Stimulated activated CD4-positive, alpha-beta T cell treated with anti-CD3 and anti-CD28 coated beads, Interleukin-2, amount 100 ng/mL, for 4 hours (primary cell): ENCODE measurements around the gene TSPAN10.
"Not testable (repeated sequence)": the region's sequence is repeated elsewhere in the genome, so short reads cannot be mapped to it uniquely, and the experiment has no call there.

Experiments used
- DNase-seq: peaks from one replicate; pipeline ENCODE4 v3.0.0-alpha.2; 2020; ENCODE audit warnings: low read depth

TSPAN10 gene

DNA sequence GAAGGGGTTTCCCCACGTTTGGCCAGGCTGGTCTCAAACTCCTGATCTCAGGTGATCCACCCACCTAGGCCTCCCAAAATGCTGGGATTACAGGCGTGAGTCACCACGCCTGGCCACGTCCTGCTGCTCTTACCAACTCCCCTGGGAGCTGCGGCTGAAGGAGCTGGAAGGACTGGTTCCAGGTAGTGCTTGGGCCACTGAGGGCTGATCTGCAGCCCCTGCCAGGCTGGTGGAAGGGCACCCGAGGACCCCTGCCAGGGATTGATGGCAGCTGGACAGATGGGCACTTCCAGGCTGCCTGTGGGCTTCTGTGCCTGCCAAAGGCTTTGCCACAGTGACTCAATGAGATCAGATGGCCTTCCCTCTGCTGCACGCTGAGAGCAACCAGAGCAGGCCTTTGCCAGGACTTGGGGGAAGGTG lies 27.1 kb downstream of the TSPAN10 start:
- DNase-seq: no peak

GRCh38 chr17:81665205-81666091 lies 28.5 kb downstream of the TSPAN10 start:
- DNase-seq: peak; percentile 61

DNA sequence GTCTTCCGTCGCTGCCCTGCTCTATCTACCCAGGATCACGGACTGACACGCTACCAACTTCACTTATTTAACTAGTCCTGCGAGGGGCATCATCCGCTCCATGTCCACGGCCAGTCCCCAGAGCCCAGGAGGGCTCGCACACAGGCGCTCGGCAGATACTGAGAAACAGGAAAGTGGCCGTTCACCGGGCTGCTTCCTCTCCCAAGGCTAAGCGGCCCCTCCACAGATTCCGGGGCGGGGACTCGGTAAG lies 29.0 kb downstream of the TSPAN10 start:
- DNase-seq: no peak

GRCh38 chr17:81666342-81667191 lies 29.6 kb downstream of the TSPAN10 start, which contains the start of the genes CCDC137 and OXLD1:
Gene CCDC137, plus strand, starts transcription at chr17:81666737. Its CDS starts 30 bp downstream, at chr17:81666767.
Gene OXLD1, minus strand, starts transcription at chr17:81666605. Its CDS starts 28 bp downstream, at chr17:81666577.
- DNase-seq: peak; percentile 86

GRCh38 chr17:81667754-81668153 lies 30.8 kb downstream of the TSPAN10 start:
- no peak for DNase-seq

- no peak for DNase-seq
Observed at GRCh38 chr17:81672504-81672903, 35.5 kb downstream of the TSPAN10 start.

DNA sequence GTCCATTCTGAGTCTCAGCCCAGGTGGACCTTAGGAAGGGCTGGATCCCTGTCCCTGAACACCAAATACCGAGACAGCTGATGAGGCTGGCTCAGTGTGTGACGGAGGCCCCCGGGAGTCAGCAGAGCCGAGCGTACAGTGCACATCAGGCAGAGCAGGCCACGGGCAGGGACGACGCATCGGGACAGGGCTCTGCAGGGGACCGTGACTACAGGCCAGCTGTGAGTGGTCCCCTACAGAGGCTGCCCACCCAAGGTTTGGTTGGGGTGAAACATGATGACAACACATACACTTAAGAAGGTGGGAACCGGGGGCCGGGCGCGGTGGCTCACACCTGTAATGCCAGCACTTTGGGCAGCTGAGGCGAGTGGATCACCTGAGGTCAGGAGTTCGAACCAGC lies 36.0 kb downstream of the TSPAN10 start:
- no peak for DNase-seq

DNA sequence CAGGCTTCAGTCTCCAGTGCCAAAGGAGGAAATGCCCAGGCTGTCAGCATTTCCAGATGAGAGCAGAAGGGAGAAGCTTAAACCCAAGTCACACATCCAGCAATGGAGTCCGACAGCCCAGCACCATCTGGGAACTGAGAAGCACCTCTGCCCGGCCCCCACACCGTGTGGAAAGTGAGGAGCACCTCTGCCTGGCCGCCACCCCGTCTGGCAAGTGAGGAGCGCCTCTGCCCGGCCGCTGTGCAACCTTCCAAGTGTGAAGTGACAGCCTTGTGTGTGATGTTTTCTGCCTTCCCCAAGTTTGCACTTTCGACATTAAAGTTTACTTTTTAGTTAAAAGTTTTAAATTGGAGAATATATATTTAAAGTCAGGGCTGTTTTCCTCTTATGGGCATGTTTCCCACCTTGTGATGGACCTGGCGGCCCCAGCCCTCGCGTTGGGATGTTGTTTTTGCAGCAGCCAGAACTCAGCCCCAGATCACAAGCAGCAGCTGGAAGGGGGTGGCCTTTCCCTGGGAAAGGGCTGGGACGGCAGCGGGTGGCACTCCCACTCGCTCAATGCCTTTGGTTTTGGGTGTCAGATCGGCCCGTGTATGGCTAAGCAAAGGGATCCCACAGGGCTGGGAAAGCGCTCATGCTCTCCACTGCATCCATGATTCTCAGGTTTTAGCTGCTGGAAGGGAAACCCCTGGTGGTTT lies 36.7 kb downstream of the TSPAN10 start:
- no peak for DNase-seq

GRCh38 chr17:81675515-81676221 lies 38.7 kb downstream of the TSPAN10 start:
- DNase-seq: not testable (repeated sequence)

DNA sequence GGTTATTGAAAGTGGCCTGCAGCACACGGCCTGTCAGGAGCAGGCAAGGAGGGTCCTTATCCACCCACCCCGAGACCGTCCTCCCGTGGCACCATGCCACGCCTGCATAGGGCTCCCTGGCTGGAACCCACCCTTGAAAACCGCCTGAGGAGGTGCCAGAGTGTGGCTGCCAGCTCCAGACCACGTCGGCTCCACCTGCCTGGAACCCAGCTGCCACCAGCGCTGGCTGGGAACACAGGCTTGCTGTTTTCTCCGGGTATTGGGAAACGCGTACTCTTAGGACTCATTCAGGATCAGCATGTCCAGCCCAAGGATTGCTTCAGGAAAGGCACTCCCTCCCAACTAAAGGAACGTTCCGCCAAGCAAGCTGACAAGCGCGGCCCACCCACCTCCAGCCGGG lies 39.9 kb downstream of the TSPAN10 start:
- no peak for DNase-seq

- DNase-seq: no peak
Observed at GRCh38 chr17:81680150-81680549, 43.2 kb downstream of the TSPAN10 start.

DNA sequence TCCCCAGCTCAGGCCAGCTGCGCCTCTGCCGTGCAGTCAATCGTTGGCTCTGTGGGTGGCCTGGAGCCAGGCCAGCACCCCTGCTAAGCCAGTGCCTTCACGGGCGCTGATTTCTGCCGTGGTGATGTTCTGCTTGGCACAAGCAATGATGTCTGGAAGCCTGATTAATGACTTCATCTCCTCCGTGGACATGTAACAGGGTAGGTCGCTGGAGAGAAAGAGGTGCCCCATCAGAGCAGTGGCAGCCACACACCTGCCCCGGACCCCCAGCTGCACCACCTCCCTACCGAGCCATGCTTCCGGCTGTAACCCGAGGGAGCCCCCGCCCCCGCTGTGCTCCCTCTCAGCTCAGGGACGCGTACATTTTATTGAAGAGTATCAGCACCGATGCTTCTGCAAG lies 44.7 kb downstream of the TSPAN10 start:
- DNase-seq: no peak

DNA sequence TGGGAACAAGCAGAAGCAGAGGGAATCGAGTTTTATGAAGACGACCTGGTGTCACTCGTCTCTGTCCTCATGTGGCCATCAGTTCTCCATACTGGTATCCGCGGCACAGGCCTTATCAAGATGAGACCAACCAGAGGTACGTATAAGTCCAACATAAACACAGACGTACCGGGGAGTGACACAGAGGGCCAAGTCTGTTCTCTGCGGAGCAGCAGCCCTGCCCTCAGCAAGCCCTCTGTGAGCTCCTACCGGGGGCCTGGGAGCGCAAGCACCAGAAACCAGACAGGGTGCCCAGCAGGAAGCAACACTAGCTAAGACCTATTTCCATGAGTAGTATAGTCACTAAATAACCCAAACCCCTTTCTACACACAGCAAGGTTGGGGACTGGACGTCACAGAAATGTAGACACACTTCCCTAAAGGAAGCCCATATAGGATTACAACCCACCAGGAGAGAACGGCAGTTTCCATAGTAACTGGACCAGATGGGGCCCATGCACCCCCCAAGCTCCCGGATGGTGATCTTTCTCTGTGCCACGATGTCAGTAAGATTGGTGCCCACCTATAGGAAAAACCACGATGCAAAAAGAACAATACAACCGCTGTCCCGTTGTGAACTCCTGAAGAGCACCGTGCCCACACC lies 45.7 kb downstream of the TSPAN10 start:
- DNase-seq: no peak

DNA sequence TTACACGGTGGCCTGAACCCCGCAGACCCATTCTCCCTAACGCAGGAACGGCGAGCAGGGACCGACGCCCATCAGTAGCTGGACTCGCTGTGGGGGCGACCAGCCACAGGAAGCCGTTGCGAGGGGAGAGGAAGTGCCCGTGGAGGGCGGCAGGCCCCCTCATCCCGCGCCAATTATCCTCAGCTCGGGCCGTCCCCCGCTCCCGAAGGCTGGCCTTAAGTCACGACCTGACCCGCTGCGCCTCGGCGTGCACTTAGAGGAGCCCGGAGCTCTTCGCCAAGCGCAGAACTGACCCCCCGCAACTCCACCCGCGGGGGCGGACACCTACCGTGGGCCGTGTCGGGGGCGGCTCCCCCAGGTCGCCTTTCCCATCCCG lies 46.2 kb downstream of the TSPAN10 start:
- no peak for DNase-seq

DNA sequence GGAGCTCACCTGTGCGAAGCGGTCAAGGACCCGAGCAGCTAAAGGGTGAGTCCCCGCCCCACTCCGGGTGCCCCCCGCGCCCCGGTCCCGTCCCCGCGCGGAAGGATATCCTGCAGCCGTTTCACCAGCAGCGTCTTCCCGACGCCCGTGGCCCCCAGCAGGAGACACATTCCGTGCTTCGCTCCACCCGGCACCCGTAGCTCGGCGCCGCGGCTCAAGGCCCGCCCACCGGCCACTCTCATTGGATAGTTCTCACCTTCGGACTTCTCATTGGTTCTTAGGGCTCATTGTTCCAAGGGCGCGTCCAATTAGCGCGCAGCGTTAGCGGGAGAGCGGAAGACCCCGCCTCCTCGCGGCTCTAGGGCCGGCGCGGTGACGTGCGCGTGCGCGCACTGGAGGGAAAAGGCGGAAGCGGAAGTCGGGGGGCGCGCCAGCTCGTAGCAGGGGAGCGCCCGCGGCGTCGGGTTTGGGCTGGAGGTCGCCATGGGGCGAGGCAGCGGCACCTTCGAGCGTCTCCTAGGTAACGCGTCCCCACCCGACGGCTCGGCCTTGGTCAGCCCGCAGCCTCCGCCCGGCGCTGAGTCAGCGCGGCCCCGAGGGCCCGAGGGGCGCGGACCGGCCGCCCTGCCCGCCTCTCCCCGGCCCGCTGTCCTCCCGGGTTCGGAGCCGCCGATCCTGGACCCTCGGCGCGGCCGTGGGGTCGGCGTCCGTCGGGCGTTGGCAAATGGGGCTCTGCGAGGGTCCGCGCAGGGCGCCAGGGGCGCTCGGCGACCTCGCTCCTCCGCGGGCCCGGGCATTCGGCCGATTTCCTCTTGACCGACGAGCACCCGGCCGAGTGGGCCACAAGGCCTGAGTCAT lies 46.8 kb downstream of the TSPAN10 start, which contains the start of the genes ARL16 and HGS:
Gene ARL16, minus strand, starts transcription at position 214 of the 858 bp plus-strand sequence. Its CDS starts 44 bp downstream, at position 170.
Gene HGS, plus strand, starts transcription at position 428 of the 858 bp plus-strand sequence. Its CDS starts 56 bp downstream, at position 484.
- DNase-seq: peak; percentile 96

GRCh38 chr17:81684442-81684911 lies 47.5 kb downstream of the TSPAN10 start:
- DNase-seq: no peak

GRCh38 chr17:81685108-81685507 lies 48.1 kb downstream of the TSPAN10 start:
- DNase-seq: peak; percentile 49

- DNase-seq: no peak
Observed at GRCh38 chr17:81686614-81687013, 49.6 kb downstream of the TSPAN10 start.

DNA sequence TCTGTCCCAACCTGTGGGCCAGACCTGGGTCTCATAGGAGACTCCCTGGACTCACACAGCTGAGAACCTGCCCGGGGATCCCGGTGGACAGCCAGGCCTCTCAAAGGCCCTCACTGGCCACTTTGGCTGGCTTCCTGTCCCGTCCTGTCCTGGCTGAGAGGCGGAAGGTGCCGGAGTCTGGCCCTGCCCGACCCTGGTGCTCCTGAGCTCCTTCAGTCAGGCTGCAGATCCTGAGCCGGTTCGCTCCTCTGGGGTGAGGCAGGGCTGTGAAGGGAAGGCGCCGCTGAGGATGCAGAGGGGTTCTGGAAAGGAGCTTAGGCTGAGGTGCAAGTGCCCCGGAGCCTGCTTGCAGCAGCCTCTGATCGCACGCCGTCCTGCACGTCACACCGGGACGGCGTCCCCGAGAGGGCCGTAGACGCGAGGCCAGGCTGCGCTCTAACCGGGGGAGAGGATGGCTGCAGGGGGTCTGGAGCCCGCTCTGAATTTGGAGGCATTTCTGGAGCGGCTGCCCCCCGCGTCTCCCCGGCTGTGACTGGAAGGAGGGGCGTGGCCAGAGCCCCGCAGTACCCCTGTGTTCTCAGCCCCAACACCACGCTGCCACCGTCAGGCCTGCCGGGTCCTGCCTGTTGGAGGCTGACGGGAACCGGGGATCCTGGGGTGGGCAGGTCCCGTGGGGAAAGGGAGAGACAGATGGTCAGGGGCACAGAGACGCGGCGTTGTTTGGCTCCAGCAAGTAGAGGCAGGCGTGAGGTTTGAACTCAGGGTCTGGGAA lies 51.0 kb downstream of the TSPAN10 start:
- no peak for DNase-seq
